Right forelimb (tissue), 1 donor: Measurements from ENCODE around the gene IFT52.

Source experiments
- DNase-seq: peaks from one replicate; pipeline ENCODE4 v3.0.0-alpha.2; 2018

IFT52 gene

DNA sequence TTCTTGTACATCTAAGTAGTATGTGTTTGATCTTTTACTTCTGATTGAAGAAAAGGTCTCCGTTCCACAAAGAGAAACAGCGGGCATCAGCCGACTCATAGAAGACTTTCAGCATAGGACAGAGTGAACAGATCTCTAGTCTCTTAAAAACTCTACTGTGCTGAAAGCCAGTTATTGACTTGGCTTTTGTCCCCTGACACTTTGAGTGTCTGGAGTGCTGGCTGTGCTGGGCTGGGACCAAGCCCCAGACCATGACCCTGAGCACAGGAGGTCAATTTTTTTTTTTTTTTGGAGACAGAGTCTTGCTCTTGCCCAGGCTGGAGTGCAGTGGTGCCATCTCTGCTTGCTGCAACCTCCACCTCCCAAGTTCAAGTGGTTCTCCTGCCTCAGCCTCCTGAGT lies 104.0 kb downstream of the IFT52 start:
- DNase-seq: no peak

DNA sequence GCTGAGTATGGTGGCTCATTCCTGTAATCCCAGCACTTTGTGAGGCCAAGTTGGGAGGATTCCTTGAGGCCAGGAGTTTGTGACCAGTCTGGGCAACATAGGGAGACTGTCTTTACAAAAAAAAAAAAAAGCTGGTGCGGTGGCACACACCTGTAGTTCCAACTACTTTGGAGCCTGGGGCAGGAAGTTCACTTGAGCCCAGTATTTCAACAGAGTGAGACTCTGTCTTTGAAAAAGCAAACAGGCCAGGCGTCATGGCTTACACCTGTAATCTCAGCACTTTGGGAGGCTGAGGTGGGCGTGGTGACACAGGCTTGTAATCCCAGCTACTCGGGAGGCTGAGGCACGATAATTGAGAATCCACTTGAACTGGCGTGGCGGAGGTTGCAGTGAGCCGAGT lies 104.8 kb downstream of the IFT52 start:
- no peak for DNase-seq
